ENCODE results near the gene SNX27.

GRCh38 chr1:151713044-151713443, 101.2 kb downstream of the SNX27 start:
- TF ChIP-seq CTCF (conservative IDR thresholded peaks at IDR 0.05 in 1 of 2, IDR thresholded peaks at IDR 0.05 in 1 of 2; ENCODE audit: extremely low read depth in 1 of 2, insufficient read depth in 1 of 2, low read depth in 1 of 2, low read length in 2 of 2) (no peak), EZH2 (IDR thresholded peaks at IDR 0.05; ENCODE audit: borderline replicate concordance, low read length) (no peak)
